ENCODE measurements around the gene NFIX.
"Not testable (repeated sequence)": the region's sequence is repeated elsewhere in the genome, so short reads cannot be mapped to it uniquely, and the experiment has no call there.

Gene NFIX

GRCh38 chr19:12957389-12957952 is 37.8 kb upstream of the NFIX start:
- DNase-seq (ENCODE audit: extremely low read depth in 1 of 2, low read depth in 1 of 2): not testable (repeated sequence)

- DNase-seq (ENCODE audit: extremely low read depth in 1 of 2, low read depth in 1 of 2): no peak
These were observed 35.8 kb upstream of the NFIX start for GRCh38 chr19:12959481-12959880.

- DNase-seq (ENCODE audit: extremely low read depth in 1 of 2, low read depth in 1 of 2): peak; percentile 46 to 67
These were observed 30.1 kb upstream of the NFIX start for GRCh38 chr19:12965017-12965811.

GRCh38 chr19:12965812-12966135 is 29.5 kb upstream of the NFIX start:
- DNase-seq (ENCODE audit: extremely low read depth in 1 of 2, low read depth in 1 of 2): no peak

- no peak for DNase-seq (ENCODE audit: extremely low read depth in 1 of 2, low read depth in 1 of 2)
These were observed 27.4 kb upstream of the NFIX start for GRCh38 chr19:12967907-12968306.

- DNase-seq (ENCODE audit: extremely low read depth in 1 of 2, low read depth in 1 of 2): no peak
These were observed 25.8 kb upstream of the NFIX start, which contains the start of gene DAND5 for GRCh38 chr19:12969292-12969988. Gene DAND5 (plus strand): TSS chr19:12969576. CDS start chr19:12969661, 85 bp downstream.

- DNase-seq (ENCODE audit: extremely low read depth in 1 of 2, low read depth in 1 of 2): no peak
These were observed 25.0 kb upstream of the NFIX start for GRCh38 chr19:12970070-12970820.

GRCh38 chr19:12973236-12973635 is 22.0 kb upstream of the NFIX start:
- no peak for DNase-seq (ENCODE audit: extremely low read depth in 1 of 2, low read depth in 1 of 2)

GRCh38 chr19:12974301-12975220 is 20.7 kb upstream of the NFIX start:
- no peak for DNase-seq (ENCODE audit: extremely low read depth in 1 of 2, low read depth in 1 of 2)

GRCh38 chr19:12975221-12975741 is 20.0 kb upstream of the NFIX start:
- no peak for DNase-seq (ENCODE audit: extremely low read depth in 1 of 2, low read depth in 1 of 2)

- DNase-seq (ENCODE audit: extremely low read depth in 1 of 2, low read depth in 1 of 2): not testable (repeated sequence)
These were observed 19.2 kb upstream of the NFIX start for GRCh38 chr19:12976109-12976508.

- DNase-seq (ENCODE audit: extremely low read depth in 1 of 2, low read depth in 1 of 2): no peak
These were observed 15.3 kb upstream of the NFIX start for GRCh38 chr19:12979974-12980373.

GRCh38 chr19:12982648-12983047 is 12.6 kb upstream of the NFIX start:
- no peak for DNase-seq (ENCODE audit: extremely low read depth in 1 of 2, low read depth in 1 of 2)

- DNase-seq (ENCODE audit: extremely low read depth in 1 of 2, low read depth in 1 of 2): no peak
These were observed 12.2 kb upstream of the NFIX start for GRCh38 chr19:12983091-12983490.

GRCh38 chr19:12983542-12984142 is 11.6 kb upstream of the NFIX start:
- DNase-seq (ENCODE audit: extremely low read depth in 1 of 2, low read depth in 1 of 2): peak; percentile 26 to 75

- DNase-seq (ENCODE audit: extremely low read depth in 1 of 2, low read depth in 1 of 2): no peak
These were observed 11.1 kb upstream of the NFIX start for GRCh38 chr19:12984143-12984627.

- DNase-seq (ENCODE audit: extremely low read depth in 1 of 2, low read depth in 1 of 2): no peak
These were observed 10.6 kb upstream of the NFIX start for GRCh38 chr19:12984683-12985048.

- DNase-seq (ENCODE audit: extremely low read depth in 1 of 2, low read depth in 1 of 2): no peak
These were observed 10.1 kb upstream of the NFIX start for GRCh38 chr19:12985049-12985776.

- DNase-seq (ENCODE audit: extremely low read depth in 1 of 2, low read depth in 1 of 2): no peak
These were observed 8.5 kb upstream of the NFIX start for GRCh38 chr19:12986726-12987125.
